LHCN-M2 (cell line): Measurements from ENCODE around the gene PSORS1C1. TPM values are rescaled to one million over a fixed set of nuclear protein-coding genes. Genes with fewer than 3 reads are reported as not detected.
"Not testable (repeated sequence)": the region's sequence is repeated elsewhere in the genome, so short reads cannot be mapped to it uniquely, and the experiment has no call there.

Experiments
- DNase-seq: peaks from one replicate; pipeline ENCODE4 v3.0.0-alpha.2; 2012; ENCODE audit warnings: low read depth
- total RNA-seq: library from RNA; depleted of rRNA; stranded (reverse); fragments of >200 nt; gene quantifications from 2 replicates; pipeline ENCODE4 v1.2.3, GENCODE V29; 2014; rRNA removed

PSORS1C1 gene
- total RNA-seq, 1 experiment from 2014 or later = 0.69 TPM

DNA sequence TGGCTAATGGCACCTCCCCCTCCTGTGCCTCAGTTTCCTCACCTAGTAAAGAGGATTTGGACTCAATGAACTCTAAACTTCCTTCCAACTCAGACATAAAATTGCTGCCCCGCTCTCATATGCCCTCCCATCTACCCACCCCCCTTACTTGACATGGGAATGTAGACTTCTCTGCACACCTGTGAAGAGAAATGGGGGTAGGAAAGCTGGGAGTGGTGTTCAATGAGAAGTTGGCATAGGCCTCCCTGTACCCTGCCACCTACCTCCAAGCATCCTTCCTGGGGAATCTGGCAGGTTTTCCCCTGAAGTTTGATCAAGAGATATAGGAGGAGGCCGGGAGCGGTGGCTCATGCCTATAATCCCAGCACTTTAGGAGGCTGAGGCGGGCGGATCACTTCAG lies 59.8 kb downstream of the PSORS1C1 start:
- DNase-seq = no peak

DNA sequence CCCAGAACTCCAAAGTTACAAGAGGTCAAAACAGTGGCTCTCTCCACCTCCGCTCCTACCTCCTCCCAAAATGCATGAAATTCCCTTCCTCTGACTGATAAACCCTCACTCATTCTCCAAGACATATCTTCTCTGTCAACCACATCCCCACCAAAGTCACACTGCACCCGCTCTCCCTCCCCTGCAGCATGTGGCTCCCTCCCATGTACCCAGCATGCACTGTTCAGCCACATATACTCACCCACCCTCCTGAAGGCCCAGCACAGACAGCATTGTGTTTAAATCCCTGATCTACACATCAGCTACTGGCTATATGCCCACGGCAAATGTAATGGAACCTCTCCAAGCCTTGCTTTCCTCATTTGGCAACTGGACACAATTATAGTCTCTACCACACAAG lies 61.4 kb downstream of the PSORS1C1 start:
- DNase-seq = peak; percentile 90

DNA sequence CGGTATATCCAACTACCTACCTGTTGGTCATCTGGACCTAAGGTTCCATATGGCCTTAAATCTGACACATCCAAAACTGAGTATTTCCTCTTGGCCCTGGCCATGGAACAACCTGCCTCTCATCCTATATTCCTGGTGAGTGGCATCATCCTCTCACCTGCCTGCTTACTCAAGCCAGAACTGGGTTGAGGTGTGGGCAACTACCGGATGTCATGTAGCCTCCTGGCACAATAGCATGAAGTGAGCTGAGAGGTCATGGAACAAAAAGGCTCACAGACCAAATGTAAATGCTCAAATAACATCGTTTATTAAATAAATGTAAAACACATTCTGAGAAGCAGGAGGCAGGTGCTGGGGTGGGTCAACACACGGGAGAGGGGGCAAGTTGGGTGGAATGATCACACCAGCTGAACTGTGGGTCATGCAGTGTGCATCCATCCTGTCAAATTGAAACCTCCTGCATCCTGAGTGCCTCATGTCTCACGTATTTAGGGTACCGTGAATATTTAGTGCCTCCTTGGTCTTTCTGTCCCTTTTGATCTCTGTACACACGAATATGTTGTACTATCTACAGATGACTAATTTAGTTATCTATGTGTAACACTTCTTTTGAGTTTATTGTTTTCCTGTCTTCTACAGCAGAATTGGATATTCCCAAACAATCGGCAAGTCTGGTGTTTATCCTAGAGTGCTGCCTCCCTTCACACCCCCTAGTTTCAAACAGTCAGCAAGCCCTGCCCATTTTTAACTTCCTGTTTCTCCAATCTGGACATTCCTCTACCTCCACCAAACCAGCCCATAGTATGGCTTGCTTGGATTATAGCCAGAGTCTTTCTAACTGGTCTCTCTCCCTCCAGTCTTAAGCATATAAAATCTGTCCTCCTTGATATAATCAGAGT lies 63.8 kb downstream of the PSORS1C1 start:
- DNase-seq = no peak

DNA sequence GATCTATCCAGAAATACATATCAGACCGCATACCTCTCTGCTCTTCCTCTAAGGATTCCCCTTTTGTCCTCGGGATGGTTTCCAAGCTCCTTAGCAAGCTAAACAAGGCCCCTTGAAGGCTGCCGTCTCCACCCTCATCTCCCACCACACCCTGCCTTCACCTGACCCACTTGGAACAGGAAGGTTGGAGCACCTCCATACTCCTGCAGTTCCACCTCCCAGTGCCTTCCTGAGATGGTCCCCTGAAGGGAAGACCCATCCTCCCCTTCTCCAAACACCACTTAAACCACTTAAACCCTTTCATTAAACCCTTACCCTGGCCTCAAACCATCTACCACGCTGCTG lies 64.4 kb downstream of the PSORS1C1 start:
- DNase-seq = no peak

DNA sequence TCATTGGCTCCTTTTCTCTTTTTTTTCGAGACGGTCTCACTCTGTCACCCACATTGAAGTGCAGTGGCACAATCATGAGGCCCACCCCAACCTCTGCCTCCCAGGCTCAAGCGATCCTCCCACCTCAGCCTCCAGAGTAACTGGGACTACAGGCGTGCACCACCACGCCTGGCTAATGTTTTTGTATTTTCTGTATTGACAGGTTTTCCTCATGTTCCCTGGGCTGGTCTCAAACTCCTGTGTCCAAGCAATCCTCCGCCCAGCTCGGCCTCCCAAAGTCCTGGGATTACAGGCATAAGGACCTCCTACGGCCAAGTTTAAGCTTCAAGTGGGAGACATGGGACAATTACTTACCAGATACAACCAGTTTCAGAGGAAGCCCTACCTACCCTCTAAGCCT lies 65.3 kb downstream of the PSORS1C1 start:
- DNase-seq = no peak

DNA sequence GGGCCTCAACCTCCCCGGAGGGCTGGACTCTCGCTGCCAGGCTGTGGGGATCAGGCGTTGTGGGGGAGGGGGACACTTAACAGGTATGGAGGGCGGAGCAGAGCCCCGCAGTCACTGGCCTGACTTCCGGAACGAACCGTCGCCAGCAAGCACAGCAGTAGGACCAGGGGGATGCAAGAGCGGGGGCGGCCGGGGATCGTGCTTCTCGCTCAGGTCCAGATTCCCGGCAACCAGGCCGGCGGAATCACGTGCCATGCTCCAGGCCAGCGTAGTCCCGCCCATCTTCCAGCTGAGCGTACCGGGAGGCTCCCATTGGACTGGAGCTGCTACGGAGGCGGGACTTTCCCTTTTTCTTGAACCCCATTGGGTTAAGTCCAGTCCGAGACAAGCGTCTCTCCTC lies 65.9 kb downstream of the PSORS1C1 start:
- no peak for DNase-seq

DNA sequence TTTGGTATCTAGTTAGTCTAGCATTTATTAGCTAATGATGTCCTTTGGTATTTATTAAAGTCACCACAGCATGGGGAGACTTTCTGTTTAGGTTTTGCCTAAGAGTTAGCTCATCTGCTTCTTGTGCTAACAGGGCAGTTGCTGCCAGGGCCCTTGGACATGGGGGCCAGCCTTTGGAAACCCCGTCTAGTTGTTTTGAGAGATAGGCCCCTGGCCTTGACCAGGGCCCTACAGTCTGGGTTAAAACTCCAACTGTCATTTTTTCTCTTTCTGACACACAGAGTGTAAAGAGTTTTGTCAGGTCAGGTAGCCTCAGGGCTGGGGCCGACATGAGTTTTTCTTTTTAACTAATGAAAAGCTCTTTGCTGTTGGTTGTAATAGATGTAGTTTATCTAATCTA lies 68.7 kb downstream of the PSORS1C1 start:
- not testable (repeated sequence) for DNase-seq

DNA sequence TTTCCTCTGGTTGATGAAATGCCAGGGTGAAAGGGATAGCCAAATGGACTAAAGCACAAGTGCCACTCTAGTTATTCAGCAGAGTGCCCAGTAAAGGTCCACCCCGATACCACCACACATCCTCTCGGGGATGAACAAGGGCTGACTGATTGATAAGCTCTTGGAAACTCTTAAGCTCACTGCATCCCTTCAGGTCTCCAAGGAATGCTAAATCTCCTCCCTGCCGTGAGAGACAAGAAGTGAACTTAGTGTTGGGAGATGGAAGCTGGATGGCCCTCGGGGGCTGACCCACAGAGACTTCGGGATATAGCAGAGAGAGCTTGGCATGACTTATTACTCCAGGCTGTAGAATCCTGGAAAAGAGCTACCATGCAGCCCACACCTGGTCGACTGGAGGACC lies 69.3 kb downstream of the PSORS1C1 start:
- DNase-seq = not testable (repeated sequence)

DNA sequence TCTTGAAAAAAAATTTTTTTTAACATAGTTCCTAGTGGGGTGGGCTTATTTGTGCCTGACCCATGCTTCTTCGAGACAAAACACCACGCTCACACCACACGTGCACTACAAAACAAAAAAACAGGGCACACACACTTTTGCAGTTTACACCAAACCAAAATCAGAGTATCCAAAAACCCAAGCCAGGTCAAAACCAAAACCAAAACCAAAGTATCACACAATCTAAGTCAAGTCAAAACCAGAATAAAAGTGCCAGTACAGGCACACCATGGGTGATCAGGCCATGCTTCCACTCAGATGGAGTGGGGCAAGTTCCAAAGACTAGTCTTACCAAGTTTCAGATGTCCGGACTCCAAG lies 71.1 kb downstream of the PSORS1C1 start:
- not testable (repeated sequence) for DNase-seq

DNA sequence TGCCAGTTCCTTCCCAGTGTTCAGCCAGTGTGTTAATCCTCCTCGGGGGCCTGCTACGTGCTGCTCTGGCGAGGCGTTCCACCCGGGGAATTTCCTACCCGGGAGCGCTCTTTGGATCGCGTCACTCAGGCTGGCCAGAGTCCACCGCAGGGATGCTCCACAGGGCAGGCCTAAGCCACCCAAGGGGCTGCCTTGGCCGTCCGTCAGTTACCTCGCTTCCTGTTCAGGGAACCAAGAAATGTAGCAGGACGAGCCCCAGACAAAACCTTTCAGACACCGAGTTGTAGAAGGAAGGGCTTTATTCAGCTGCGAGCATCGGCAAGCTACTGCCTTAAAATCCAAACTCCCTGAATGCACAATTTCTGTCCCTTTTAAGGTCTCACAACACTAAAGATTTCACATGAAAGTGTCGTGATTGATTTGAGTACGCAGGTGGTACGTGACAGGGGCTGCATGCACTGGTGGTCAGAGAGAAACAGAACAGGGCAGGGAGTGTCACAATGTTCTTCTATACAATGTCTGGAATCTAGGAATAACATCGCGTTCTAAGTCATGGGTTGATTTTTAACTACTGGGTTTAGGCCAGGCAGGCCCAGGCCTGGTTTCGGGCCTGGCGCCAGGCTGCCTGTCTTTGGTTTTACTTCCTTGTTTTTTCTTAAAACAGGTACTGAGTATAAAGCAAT lies 71.6 kb downstream of the PSORS1C1 start:
- peak; percentile 76 for DNase-seq

DNA sequence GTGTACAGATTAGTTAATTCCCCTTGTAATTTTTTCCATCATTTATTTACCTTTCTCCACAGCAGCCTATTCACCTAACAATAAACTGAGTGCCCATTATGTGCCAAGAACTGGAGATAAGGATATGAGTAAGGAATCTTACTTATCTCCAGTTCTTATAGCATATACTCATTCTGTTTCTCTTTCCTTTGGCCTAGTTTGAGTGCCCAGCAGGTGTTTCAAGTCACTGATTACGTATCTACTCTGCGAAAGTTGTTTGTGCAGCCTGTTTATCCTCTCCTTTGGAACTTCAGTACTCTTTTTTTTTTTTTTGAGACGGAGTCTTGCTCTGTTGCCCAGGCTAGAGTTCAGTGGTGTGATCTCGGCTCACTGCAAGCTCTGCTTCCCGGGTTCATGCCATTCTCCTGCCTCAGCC lies 73.2 kb downstream of the PSORS1C1 start:
- no peak for DNase-seq

DNA sequence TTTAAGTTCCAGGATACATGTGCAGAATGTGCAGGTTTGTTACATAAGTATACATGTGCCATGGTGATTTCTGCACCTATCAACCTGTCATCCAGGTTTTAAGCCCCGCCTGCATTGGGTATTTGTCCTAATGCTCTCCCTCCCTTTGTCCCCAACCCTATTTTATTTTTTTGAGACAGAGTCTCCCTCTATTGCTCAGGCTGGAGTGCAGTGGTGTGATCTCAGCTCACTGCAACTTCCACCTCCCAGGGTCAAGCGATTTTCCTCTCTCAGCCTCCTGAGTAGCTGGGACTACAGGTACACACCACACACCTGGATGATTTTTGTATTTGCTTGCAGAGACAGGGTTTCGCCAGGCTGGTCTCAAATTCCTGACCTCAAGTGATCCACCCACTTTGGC lies 74.6 kb downstream of the PSORS1C1 start:
- DNase-seq = not testable (repeated sequence)

Other genes starting within 250 kb of the PSORS1C1 start
- 43.1 and 47.0 TPM in 2 replicates for gene DDR1, start 230.3 kb upstream of the PSORS1C1 start, total RNA-seq
- gene GTF2H4, start 206.6 kb upstream of the PSORS1C1 start, total RNA-seq = 9.0 and 16.2 TPM in 2 replicates
- gene VARS2, start 200.6 kb upstream of the PSORS1C1 start, total RNA-seq = 21.9 and 26.5 TPM in 2 replicates
- not detected in 2 replicates for gene SFTA2, start 182.6 kb upstream of the PSORS1C1 start, total RNA-seq
- gene MUCL3, start 173.8 kb upstream of the PSORS1C1 start, total RNA-seq = not detected in 2 replicates
- not detected in 2 replicates for gene MUC21, start 131.1 kb upstream of the PSORS1C1 start, total RNA-seq
- not detected in 2 replicates for gene MUC22, start 104.3 kb upstream of the PSORS1C1 start, total RNA-seq
- 0.40 and 0.71 TPM in 2 replicates for gene C6orf15, start 2.2 kb upstream of the PSORS1C1 start, total RNA-seq
- not detected in 2 replicates for gene CDSN, start 5.6 kb downstream of the PSORS1C1 start, total RNA-seq
- gene PSORS1C2, start 24.3 kb downstream of the PSORS1C1 start, total RNA-seq = not detected in 2 replicates
- gene CCHCR1, start 43.0 kb downstream of the PSORS1C1 start, total RNA-seq = 43.2 and 46.7 TPM in 2 replicates
- 61.1 and 65.0 TPM in 2 replicates for gene TCF19, start 43.8 kb downstream of the PSORS1C1 start, total RNA-seq
- gene POU5F1, start 55.9 kb downstream of the PSORS1C1 start, total RNA-seq = 0.63 and 1.3 TPM in 2 replicates
- gene HLA-C, start 157.3 kb downstream of the PSORS1C1 start, total RNA-seq = 269 and 279 TPM in 2 replicates
- gene HLA-B, start 242.4 kb downstream of the PSORS1C1 start, total RNA-seq = 47.6 and 58.7 TPM in 2 replicates